SK-N-SH treated with all-trans-retinoic acid at 6 μM for 48 hours (cell line): ENCODE results near the gene PRDM7.
"Not testable (repeated sequence)": the region's sequence is repeated elsewhere in the genome, so short reads cannot be mapped to it uniquely, and the experiment has no call there.

Source experiments
- ATAC-seq: fragments of 200-7000 bp; cut with Tn5 transposase; 3 replicates; pipeline ENCODE4 v1.9.1; 2020; ENCODE audit warnings: mild to moderate bottlenecking, moderate library complexity
- ARNTL ChIP-seq: fragments of 450-650 bp; formaldehyde crosslinking; IDR thresholded peaks from 2 replicates; pipeline ENCODE4 v1.5.0; 2020; ENCODE audit warnings: low read depth, mild to moderate bottlenecking, moderate library complexity, borderline replicate concordance
- BACH2 ChIP-seq: fragments of 250-450 bp; sonication (Bioruptor Pico); IDR thresholded peaks from 2 replicates; pipeline ENCODE4 v1.9.0; 2021; ENCODE audit warnings: mild to moderate bottlenecking, borderline replicate concordance
- CREB5 ChIP-seq: fragments of 250-450 bp; sonication (Bioruptor Pico); IDR thresholded peaks from 2 replicates; pipeline ENCODE4 v1.5.1; 2020; ENCODE audit warnings: low read depth, mild to moderate bottlenecking, moderate library complexity
- CSDC2 ChIP-seq: fragments of 250-450 bp; sonication (Bioruptor Pico); IDR thresholded peaks from 2 replicates; pipeline ENCODE4 v1.5.0; 2020; ENCODE audit warnings: mild to moderate bottlenecking, moderate library complexity
- ISL1 ChIP-seq: fragments of 250-450 bp; sonication (Bioruptor Pico); IDR thresholded peaks from 2 replicates; pipeline ENCODE4 v2.1.2; 2022; ENCODE audit warnings: mild to moderate bottlenecking, moderate library complexity
- OSR1 ChIP-seq: fragments of 250-450 bp; sonication (Bioruptor Pico); IDR thresholded peaks from 2 replicates; pipeline ENCODE4 v1.8.0; 2022; ENCODE audit warnings: moderate library complexity, mild to moderate bottlenecking, inconsistent platforms
- PATZ1 ChIP-seq: fragments of 250-450 bp; sonication (Bioruptor Pico); IDR thresholded peaks from 2 replicates; pipeline ENCODE4 v1.8.0; 2020; ENCODE audit warnings: mild to moderate bottlenecking, moderate library complexity, borderline replicate concordance
- POU6F1 ChIP-seq: fragments of 250-450 bp; sonication (Bioruptor Pico); IDR thresholded peaks from 2 replicates; pipeline ENCODE4 v1.8.0; 2021; ENCODE audit warnings: low read depth, mild to moderate bottlenecking, moderate library complexity, borderline replicate concordance
- SNAI2 ChIP-seq: fragments of 250-450 bp; sonication (Bioruptor Pico); IDR thresholded peaks from 2 replicates; pipeline ENCODE4 v1.5.0; 2020; ENCODE audit warnings: mild to moderate bottlenecking, moderate library complexity
- TCF4 ChIP-seq: fragments of 250-450 bp; sonication (Bioruptor Pico); IDR thresholded peaks from 2 replicates; pipeline ENCODE4 v1.8.0; 2021; ENCODE audit warnings: mild to moderate bottlenecking, moderate library complexity, borderline replicate concordance
- TSHZ2 ChIP-seq: fragments of 250-450 bp; sonication (Bioruptor Pico); IDR thresholded peaks from 2 replicates; pipeline ENCODE4 v1.5.0; 2020; ENCODE audit warnings: mild to moderate bottlenecking, moderate library complexity
- ZC3H10 ChIP-seq: fragments of 250-450 bp; sonication (Bioruptor Pico); IDR thresholded peaks from 2 replicates; pipeline ENCODE4 v1.5.1; 2021; ENCODE audit warnings: mild to moderate bottlenecking, moderate library complexity
- ZFP30 ChIP-seq: fragments of 450-650 bp; formaldehyde crosslinking; IDR thresholded peaks from 2 replicates; pipeline ENCODE4 v1.5.0; 2022; ENCODE audit warnings: mild to moderate bottlenecking, moderate library complexity
- ZNF565 ChIP-seq: fragments of 450-650 bp; formaldehyde crosslinking; conservative IDR thresholded peaks from 2 replicates; pipeline ENCODE4 v1.5.0; 2020; ENCODE audit warnings: low read depth, mild to moderate bottlenecking, moderate library complexity
- ZNF70 ChIP-seq: fragments of 450-650 bp; formaldehyde crosslinking; IDR thresholded peaks from 2 replicates; pipeline ENCODE4 v1.5.0; 2020; ENCODE audit warnings: mild to moderate bottlenecking, moderate library complexity
- ZNF8 ChIP-seq: fragments of 450-650 bp; formaldehyde crosslinking; IDR thresholded peaks from 2 replicates; pipeline ENCODE4 v1.5.0; 2020; ENCODE audit warnings: mild to moderate bottlenecking, moderate library complexity

The PRDM7 gene

GRCh38 chr16:90094791-90095190 is 17.7 kb upstream of the PRDM7 start:
- not testable (repeated sequence) for ATAC-seq

- not testable (repeated sequence) for ATAC-seq
Measured at GRCh38 chr16:90094296-90094695, 17.2 kb upstream of the PRDM7 start.

GRCh38 chr16:90093799-90094198 is 16.7 kb upstream of the PRDM7 start:
- ATAC-seq: not testable (repeated sequence)

- ATAC-seq: not testable (repeated sequence)
Measured at GRCh38 chr16:90092781-90093180, 15.7 kb upstream of the PRDM7 start.

GRCh38 chr16:90084215-90084950 is 7.3 kb upstream of the PRDM7 start:
- no peak for TF ChIP-seq TSHZ2 (CRISPR knock-in tag)
- no peak for TF ChIP-seq ZC3H10
- ATAC-seq: no peak

GRCh38 chr16:90083139-90083538 is 6.0 kb upstream of the PRDM7 start:
- TF ChIP-seq ZNF565 (CRISPR knock-in tag) (no peak), BACH2 (no peak), TSHZ2 (CRISPR knock-in tag) (no peak), CREB5 (CRISPR knock-in tag) (no peak), OSR1 (no peak), ZNF70 (CRISPR knock-in tag) (no peak), ARNTL (no peak), ISL1 (CRISPR knock-in tag) (no peak), PATZ1 (CRISPR knock-in tag) (no peak), ZNF8 (no peak), POU6F1 (CRISPR knock-in tag) (no peak), SNAI2 (no peak), ZFP30 (CRISPR knock-in tag) (no peak), CSDC2 (CRISPR knock-in tag) (no peak), TCF4 (CRISPR knock-in tag) (no peak)

More at GRCh38 chr16:90083139-90083538, 6.0 kb upstream of the PRDM7 start:
- no peak for ATAC-seq
